Parathyroid adenoma (tissue), 2 donors: ENCODE results near the gene MYO1D.

ENCODE experiments used
- H2AFZ ChIP-seq: fragments of 300-600 bp; sonication (generic); one replicate; pipeline ENCODE4 v1.7.0; 2017; ENCODE audit warnings: antibody characterized with exemption, mild to moderate bottlenecking
- H3K27ac ChIP-seq: fragments of 300-600 bp; sonication (generic); one replicate; pipeline ENCODE4 v1.7.0; 2017
- H3K27me3 ChIP-seq: fragments of 300-600 bp; sonication (generic); one replicate; pipeline ENCODE4 v1.7.0; 2017; ENCODE audit warnings: low read length; ENCODE audit not compliant: control insufficient read depth, insufficient read depth
- H3K36me3 ChIP-seq: fragments of 300-600 bp; sonication (generic); one replicate; pipeline ENCODE4 v1.7.0; 2017; ENCODE audit warnings: low read length; ENCODE audit not compliant: control insufficient read depth, insufficient read depth
- H3K4me1 ChIP-seq: fragments of 300-600 bp; sonication (generic); one replicate; pipeline ENCODE4 v1.7.0; 2017; ENCODE audit warnings: control low read depth
- H3K4me2 ChIP-seq: fragments of 300-600 bp; sonication (generic); one replicate; pipeline ENCODE4 v1.7.0; 2017; ENCODE audit warnings: low read length
- H3K4me3 ChIP-seq: fragments of 300-600 bp; sonication (generic); one replicate; pipeline ENCODE4 v1.7.0; 2017; ENCODE audit warnings: low read depth, low read length
- H3K79me2 ChIP-seq: fragments of 300-600 bp; sonication (generic); one replicate; pipeline ENCODE4 v1.7.0; 2017; ENCODE audit warnings: control low read depth
- H3K9ac ChIP-seq: fragments of 300-600 bp; sonication (generic); one replicate; pipeline ENCODE4 v1.7.0; 2017; ENCODE audit warnings: mild to moderate bottlenecking
- H3K9me3 ChIP-seq: fragments of 300-600 bp; sonication (generic); one replicate; pipeline ENCODE4 v1.7.0; 2017; ENCODE audit warnings: low read length; ENCODE audit not compliant: control insufficient read depth
- TF ChIP-seq, protein P1 (sequence below): fragments of 300-600 bp; sonication (generic); IDR thresholded peaks from one replicate; pipeline ENCODE4 v1.7.0; 2017; ENCODE audit warnings: antibody characterized with exemption, mild to moderate bottlenecking
- donor health status: primary hyperparathyroidism.

Gene MYO1D

DNA sequence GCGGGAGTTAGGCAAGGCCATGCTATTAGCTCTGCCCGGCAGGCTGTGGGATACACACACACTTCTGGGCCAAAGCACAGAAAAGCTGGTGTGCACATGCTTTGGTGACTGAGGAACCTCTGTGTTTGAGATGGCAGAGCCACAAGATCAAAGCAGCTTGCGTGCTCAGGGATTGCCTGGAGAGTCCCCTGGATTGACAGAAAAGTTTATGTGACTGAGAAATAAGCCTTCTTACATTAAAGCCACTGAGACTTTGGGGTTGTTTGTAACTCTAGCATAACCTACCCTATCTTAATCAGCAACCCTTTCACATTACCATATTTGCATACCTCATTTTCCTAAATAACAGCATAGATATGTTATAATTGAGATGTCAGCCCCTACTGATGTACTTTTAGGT, 69.3 kb downstream of the MYO1D start:
- Histone ChIP-seq H3K4me2 (no peak overlapping the region), H2AFZ (no peak overlapping the region), H3K9me3 (no peaks in the 10 kb centered on the region), H3K9ac (no peak overlapping the region), H3K27me3 (no peaks in the 10 kb centered on the region), H3K79me2 (no peaks in the 10 kb centered on the region), H3K36me3 (no peaks in the 10 kb centered on the region), H3K4me3 (no peak overlapping the region), H3K4me1 (no peaks in the 10 kb centered on the region), H3K27ac (no peak overlapping the region)
- TF ChIP-seq, protein P1, sequence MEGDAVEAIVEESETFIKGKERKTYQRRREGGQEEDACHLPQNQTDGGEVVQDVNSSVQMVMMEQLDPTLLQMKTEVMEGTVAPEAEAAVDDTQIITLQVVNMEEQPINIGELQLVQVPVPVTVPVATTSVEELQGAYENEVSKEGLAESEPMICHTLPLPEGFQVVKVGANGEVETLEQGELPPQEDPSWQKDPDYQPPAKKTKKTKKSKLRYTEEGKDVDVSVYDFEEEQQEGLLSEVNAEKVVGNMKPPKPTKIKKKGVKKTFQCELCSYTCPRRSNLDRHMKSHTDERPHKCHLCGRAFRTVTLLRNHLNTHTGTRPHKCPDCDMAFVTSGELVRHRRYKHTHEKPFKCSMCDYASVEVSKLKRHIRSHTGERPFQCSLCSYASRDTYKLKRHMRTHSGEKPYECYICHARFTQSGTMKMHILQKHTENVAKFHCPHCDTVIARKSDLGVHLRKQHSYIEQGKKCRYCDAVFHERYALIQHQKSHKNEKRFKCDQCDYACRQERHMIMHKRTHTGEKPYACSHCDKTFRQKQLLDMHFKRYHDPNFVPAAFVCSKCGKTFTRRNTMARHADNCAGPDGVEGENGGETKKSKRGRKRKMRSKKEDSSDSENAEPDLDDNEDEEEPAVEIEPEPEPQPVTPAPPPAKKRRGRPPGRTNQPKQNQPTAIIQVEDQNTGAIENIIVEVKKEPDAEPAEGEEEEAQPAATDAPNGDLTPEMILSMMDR = no peak

DNA sequence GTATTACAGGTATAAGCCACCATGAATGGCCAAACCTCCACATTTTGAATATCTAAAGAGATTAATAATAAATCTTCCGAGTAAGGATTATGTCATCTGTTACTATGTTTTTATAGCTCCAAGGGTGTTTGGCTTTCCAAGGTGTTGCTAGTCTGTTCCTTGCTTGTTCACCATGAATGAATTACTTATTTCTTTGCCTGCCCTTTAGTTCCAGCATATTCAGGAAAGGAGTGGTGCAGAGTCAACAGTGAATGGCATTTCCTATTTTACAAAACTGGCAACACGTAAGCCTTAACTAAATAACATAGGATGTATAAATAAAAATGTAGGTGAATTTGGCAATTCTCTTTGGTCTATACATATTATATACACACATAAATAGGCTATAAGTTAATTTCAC, 70.3 kb downstream of the MYO1D start:
- TF ChIP-seq, protein P1 = no peak
- Histone ChIP-seq H3K79me2 (no peaks in the 10 kb centered on the region), H3K9ac (no peak overlapping the region), H3K27me3 (no peaks in the 10 kb centered on the region), H3K4me1 (no peaks in the 10 kb centered on the region), H3K4me3 (no peak overlapping the region), H2AFZ (no peak overlapping the region), H3K9me3 (no peaks in the 10 kb centered on the region), H3K27ac (no peak overlapping the region), H3K4me2 (no peak overlapping the region), H3K36me3 (no peaks in the 10 kb centered on the region)

DNA sequence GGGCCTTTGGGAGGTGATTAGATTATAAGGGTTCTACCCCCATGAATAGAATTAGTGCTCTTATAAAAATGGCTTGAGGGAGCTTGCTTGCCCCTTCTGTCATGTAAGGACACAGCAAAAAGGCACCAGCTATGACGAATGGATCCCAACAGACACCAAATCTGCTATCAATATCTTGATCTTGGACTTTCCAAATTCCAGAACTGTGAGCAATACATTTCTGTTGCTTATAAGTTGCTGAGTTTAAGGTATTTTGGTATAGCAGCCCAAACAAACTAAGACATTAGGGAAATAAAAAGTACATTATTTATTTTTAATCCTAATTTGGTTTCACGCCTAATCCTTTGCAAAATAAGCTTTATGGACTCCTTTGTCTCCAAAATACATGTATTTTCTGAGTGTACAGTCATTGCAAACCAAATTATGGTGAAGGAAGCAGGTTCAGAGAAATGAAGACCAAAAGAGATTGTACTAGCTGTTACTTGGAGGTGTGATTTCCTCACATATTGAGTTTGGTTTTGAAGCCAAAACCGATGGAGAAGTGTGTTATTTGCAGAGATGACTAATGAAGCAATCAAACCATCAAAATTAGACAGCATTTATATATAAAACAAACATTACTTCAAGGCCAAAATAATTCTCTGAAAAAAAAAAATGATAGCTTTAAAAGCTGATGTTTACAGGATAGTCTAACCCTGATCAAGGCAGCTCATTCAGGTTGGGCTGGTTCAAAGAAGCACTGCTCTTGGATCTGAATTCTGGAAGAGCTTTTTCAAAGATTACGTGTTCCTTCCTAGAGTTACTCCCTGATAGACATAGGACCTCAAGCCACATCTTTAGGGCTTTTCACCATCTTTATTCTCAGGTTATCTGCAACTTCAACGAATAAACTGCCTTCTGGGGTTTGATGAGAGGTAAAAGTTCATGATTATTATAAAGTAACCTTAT, 71.6 kb downstream of the MYO1D start:
- Histone ChIP-seq H3K4me2 (no peak overlapping the region), H2AFZ (no peak overlapping the region), H3K4me1 (no peaks in the 10 kb centered on the region), H3K27ac (no peak overlapping the region), H3K27me3 (no peaks in the 10 kb centered on the region), H3K79me2 (no peaks in the 10 kb centered on the region), H3K4me3 (no peak overlapping the region), H3K36me3 (no peaks in the 10 kb centered on the region), H3K9me3 (no peaks in the 10 kb centered on the region), H3K9ac (no peak overlapping the region)
- TF ChIP-seq, protein P1 = no peak

DNA sequence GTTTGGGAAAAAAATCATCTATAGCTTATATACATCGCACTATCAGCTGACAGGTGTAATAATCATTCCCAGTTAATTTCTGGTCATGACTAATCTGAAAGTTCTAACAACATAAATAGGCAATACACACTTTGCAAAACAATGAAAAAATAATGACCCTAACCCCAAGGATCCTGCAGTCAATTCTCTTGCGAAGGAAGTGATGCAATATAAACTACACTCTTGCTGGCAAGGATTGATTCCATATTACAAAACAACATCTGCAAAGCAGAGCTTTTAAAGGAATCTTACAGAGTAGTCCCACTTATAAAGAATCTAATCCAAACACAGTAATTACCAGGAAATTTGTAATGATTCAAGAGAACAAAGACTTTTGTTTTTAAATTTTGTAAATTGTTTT, 73.4 kb downstream of the MYO1D start:
- Histone ChIP-seq H3K9ac (no peak overlapping the region), H3K9me3 (no peaks in the 10 kb centered on the region), H3K27ac (no peak overlapping the region), H3K79me2 (no peaks in the 10 kb centered on the region), H3K4me2 (no peak overlapping the region), H3K4me3 (no peak overlapping the region), H2AFZ (no peak overlapping the region), H3K36me3 (no peaks in the 10 kb centered on the region), H3K4me1 (no peaks in the 10 kb centered on the region), H3K27me3 (no peaks in the 10 kb centered on the region)
- TF ChIP-seq, protein P1 = no peak

DNA sequence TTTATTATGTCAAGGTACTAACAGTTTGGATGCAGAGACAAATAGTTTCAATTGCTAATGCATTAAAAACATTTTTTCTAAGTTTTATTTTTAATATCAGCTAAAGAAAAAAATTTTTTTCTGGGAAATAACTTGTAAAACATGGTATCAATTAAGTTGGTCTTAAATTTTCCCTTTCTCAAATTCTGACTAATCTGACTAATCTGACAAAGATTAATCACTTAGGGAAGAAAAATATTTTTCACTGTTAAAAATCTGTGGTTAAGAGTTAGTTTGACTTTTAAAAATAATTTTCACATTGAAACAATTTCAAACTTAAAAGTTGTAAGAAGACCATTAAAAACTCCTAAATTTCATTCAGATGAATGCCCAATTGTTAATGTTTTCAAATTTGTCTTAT, 74.6 kb downstream of the MYO1D start:
- Histone ChIP-seq H3K36me3 (no peaks in the 10 kb centered on the region), H3K27me3 (no peaks in the 10 kb centered on the region), H3K9ac (no peak overlapping the region), H3K4me2 (no peak overlapping the region), H2AFZ (no peak overlapping the region), H3K9me3 (no peaks in the 10 kb centered on the region), H3K27ac (no peak overlapping the region), H3K79me2 (peaks cover 2% of the 10 kb centered on the region), H3K4me1 (no peaks in the 10 kb centered on the region), H3K4me3 (no peak overlapping the region)
- TF ChIP-seq, protein P1 = no peak
